Colonic mucosa (tissue), 4 donors: ENCODE results near the gene CERK. TPM values are rescaled to one million over a fixed set of nuclear protein-coding genes. Genes with fewer than 3 reads are reported as not detected.

Experiments
- DNase-seq: peaks from one replicate; pipeline ENCODE4 v3.0.0-alpha.2; 2020
- H3K27ac ChIP-seq: fragments of 200-600 bp; one replicate; pipeline ENCODE4 v1.8.0; 2021
- H3K27me3 ChIP-seq: fragments of 200-600 bp; one replicate; pipeline ENCODE4 v1.8.0; 2021
- H3K36me3 ChIP-seq: fragments of 200-600 bp; one replicate; pipeline ENCODE4 v1.8.0; 2021
- H3K4me1 ChIP-seq: fragments of 200-600 bp; one replicate; pipeline ENCODE4 v1.8.0; 2021; ENCODE audit warnings: mild to moderate bottlenecking
- H3K4me3 ChIP-seq: fragments of 200-600 bp; one replicate; pipeline ENCODE4 v1.8.0; 2021
- H3K9ac ChIP-seq, 2 donors: one replicate each; pipeline ENCODE4 v1.7.0; 2013; ENCODE audit warnings: control low read depth in 2 of 2, low read depth in 2 of 2, low read length in 2 of 2
- H3K9me3 ChIP-seq: fragments of 200-600 bp; one replicate; pipeline ENCODE4 v1.8.0; 2021
- CTCF ChIP-seq: fragments of 200-600 bp; IDR thresholded peaks from one replicate; pipeline ENCODE4 v1.8.0; 2022; ENCODE audit warnings: antibody characterized with exemption, mild to moderate bottlenecking
- intact Hi-C: fragments of 100-400 bp; cut with DNase I; formaldehyde crosslinking; loops from one replicate; pipeline ENCODE4 v1.14.1; 2022
- total RNA-seq, 2 donors: library from RNA; stranded (reverse); fragmentation: NEBNext Ultra II Directional in 1 of 2; extraction: Animal tissue kit (Norgen Biotek cat#: 25700) in 1 of 2; gene quantifications; one replicate each; pipeline ENCODE4 v1.2.1, GENCODE V29; 2021
- donor health status: healthy.
- donor health status: DM: no; HTN: no; CAD: no.
- donor health status: DM: no; HTN: no; CAD: no.

The CERK gene
- total RNA-seq, 2 donors from 2014 or later, result 24.7 to 46.6 TPM

- DNase-seq, result no peak
- H3K4me1 ChIP-seq, result no peaks in the 10 kb centered on the region
- H3K27ac ChIP-seq, result no peak overlapping the region
- no peak for TF ChIP-seq CTCF
- no peak overlapping the region for H3K4me3 ChIP-seq
- intact Hi-C loops, result no loop called here
- no peaks in the 10 kb centered on the region for H3K36me3 ChIP-seq
- H3K27me3 ChIP-seq, result no peaks in the 10 kb centered on the region
- no peaks in the 10 kb centered on the region for H3K9me3 ChIP-seq
- no peak overlapping the region for H3K9ac ChIP-seq
Measured at GRCh38 chr22:46666577-46667244, 71.3 kb downstream of the CERK start.

GRCh38 chr22:46665751-46666280 is 72.2 kb downstream of the CERK start:
- Histone ChIP-seq H3K9me3 (no peaks in the 10 kb centered on the region), H3K36me3 (no peaks in the 10 kb centered on the region), H3K9ac (no peak overlapping the region), H3K4me1 (peaks cover 6% of the 10 kb centered on the region), H3K4me3 (no peak overlapping the region), H3K27ac (no peak overlapping the region), H3K27me3 (no peaks in the 10 kb centered on the region)
- intact Hi-C loops, result no loop called here
- no peak for TF ChIP-seq CTCF
- no peak for DNase-seq

GRCh38 chr22:46665151-46665695 is 72.8 kb downstream of the CERK start:
- intact Hi-C loops, result no loop called here
- no peaks in the 10 kb centered on the region for H3K27me3 ChIP-seq
- H3K9ac ChIP-seq, result no peak overlapping the region
- H3K4me3 ChIP-seq, result no peak overlapping the region
- H3K4me1 ChIP-seq, result peaks cover 9% of the 10 kb centered on the region
- H3K9me3 ChIP-seq, result no peaks in the 10 kb centered on the region
- no peak for DNase-seq
- H3K27ac ChIP-seq, result no peak overlapping the region
- TF ChIP-seq CTCF, result no peak
- H3K36me3 ChIP-seq, result no peaks in the 10 kb centered on the region

- TF ChIP-seq CTCF, result no peak
- Histone ChIP-seq H3K4me1 (peaks cover 9% of the 10 kb centered on the region), H3K4me3 (no peak overlapping the region), H3K9me3 (no peaks in the 10 kb centered on the region), H3K27me3 (no peaks in the 10 kb centered on the region), H3K9ac (no peak overlapping the region), H3K27ac (no peak overlapping the region), H3K36me3 (no peaks in the 10 kb centered on the region)
- intact Hi-C loops, result no loop called here
- DNase-seq, result no peak
Measured at GRCh38 chr22:46664301-46664855, 73.7 kb downstream of the CERK start.

- no peak for TF ChIP-seq CTCF
- DNase-seq, result no peak
- Histone ChIP-seq H3K9ac (no peak overlapping the region), H3K4me1 (peaks cover 9% of the 10 kb centered on the region), H3K36me3 (no peaks in the 10 kb centered on the region), H3K27ac (no peak overlapping the region), H3K27me3 (no peaks in the 10 kb centered on the region), H3K4me3 (no peak overlapping the region), H3K9me3 (no peaks in the 10 kb centered on the region)
- intact Hi-C loops, result no loop called here
Measured at GRCh38 chr22:46663436-46664100, 74.5 kb downstream of the CERK start.
